ENCODE measurements around the gene CMTM3.

The CMTM3 gene

DNA sequence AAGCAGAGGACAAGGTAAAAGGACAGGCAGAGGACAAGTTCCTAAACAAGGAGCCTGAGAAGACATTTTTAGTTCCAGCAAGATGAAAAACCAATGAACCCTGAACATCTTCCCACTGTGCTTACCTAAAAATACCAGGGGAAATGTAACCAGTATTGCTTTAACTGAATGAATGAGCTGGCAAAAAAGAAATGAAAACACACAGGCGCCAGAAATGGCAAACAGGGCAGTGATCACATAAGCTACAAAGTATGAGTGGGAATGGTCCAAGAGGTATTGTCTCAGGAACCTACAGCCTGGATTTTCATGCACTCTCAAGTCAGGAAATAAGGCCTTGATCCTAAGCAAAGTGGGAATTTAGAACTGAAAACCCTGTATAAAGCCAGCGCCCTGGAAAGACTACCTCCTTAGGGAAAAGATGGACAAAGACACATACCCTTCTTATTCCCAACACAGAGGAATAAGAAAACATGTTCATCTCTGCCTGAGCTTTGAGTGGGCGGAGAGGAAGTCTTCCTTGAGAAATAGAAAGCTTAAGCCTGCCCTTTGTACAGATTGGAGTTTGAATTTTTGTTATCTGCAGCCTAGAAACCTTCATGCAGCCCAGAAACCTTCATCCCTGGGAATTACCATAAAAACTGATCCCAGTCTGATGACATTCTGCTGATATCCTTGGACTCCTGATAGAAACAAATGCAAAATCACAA, 23.1 kb upstream of the CMTM3 start:
- peak; percentile 30 for DNase-seq (ENCODE audit: low spot score)
- in situ Hi-C loops (cut with MboI; ENCODE audit: low pct_unique_long_range_greater_than_20kb, low sequenced_read_pairs, unreplicated experiment), result loop anchor here (25.0 kb wide), 1 partner anchor 169 kb away; no protein-coding TSS in a partner anchor
- TF ChIP-seq, protein P1, sequence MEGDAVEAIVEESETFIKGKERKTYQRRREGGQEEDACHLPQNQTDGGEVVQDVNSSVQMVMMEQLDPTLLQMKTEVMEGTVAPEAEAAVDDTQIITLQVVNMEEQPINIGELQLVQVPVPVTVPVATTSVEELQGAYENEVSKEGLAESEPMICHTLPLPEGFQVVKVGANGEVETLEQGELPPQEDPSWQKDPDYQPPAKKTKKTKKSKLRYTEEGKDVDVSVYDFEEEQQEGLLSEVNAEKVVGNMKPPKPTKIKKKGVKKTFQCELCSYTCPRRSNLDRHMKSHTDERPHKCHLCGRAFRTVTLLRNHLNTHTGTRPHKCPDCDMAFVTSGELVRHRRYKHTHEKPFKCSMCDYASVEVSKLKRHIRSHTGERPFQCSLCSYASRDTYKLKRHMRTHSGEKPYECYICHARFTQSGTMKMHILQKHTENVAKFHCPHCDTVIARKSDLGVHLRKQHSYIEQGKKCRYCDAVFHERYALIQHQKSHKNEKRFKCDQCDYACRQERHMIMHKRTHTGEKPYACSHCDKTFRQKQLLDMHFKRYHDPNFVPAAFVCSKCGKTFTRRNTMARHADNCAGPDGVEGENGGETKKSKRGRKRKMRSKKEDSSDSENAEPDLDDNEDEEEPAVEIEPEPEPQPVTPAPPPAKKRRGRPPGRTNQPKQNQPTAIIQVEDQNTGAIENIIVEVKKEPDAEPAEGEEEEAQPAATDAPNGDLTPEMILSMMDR (IDR thresholded peaks at IDR 0.05; ENCODE audit: extremely low read depth, insufficient read depth, missing control alignments), result no peak

DNA sequence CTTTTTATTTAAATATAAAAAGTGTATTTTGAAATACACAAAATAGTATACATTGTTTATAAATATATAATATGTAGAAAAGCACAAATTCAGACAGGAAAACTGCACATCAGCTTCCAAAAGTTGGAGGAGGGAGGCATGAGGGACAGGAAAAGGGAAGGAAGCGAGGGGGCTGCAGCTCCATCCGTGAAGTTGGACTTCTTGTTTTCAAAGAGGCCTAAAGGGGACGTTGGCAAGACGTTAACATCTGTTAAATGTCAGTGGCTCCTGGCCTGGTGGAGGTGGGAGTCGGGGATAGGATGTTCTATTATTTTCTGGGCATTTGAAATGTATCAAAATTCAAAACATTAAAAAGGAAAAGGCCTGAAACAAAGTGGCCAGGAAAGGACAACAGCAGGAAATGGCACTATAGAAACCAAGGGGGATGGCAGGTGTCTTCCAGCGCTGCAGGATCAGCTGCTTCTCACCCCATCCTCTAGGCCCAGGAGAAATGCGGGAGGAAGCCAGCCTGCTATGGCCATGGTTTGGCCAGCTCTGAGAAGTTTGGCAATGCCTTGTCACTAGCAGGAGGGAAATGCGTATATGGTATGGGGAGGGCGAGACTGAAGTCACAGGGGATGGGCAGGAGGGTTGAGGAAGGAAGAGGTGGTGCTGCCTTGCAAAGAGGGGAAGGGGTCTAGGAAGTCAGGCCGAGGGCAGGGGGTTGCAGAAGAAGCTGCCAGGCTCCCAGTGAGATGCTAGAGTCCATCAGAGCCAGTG, 18.8 kb upstream of the CMTM3 start:
- no peak for DNase-seq (ENCODE audit: low spot score)
- in situ Hi-C loops (cut with MboI; ENCODE audit: low pct_unique_long_range_greater_than_20kb, low sequenced_read_pairs, unreplicated experiment), result loop anchor here (25.0 kb wide), 1 partner anchor 173 kb away; no protein-coding TSS in a partner anchor
- TF ChIP-seq, protein P1 (IDR thresholded peaks at IDR 0.05; ENCODE audit: extremely low read depth, insufficient read depth, missing control alignments), result no peak

DNA sequence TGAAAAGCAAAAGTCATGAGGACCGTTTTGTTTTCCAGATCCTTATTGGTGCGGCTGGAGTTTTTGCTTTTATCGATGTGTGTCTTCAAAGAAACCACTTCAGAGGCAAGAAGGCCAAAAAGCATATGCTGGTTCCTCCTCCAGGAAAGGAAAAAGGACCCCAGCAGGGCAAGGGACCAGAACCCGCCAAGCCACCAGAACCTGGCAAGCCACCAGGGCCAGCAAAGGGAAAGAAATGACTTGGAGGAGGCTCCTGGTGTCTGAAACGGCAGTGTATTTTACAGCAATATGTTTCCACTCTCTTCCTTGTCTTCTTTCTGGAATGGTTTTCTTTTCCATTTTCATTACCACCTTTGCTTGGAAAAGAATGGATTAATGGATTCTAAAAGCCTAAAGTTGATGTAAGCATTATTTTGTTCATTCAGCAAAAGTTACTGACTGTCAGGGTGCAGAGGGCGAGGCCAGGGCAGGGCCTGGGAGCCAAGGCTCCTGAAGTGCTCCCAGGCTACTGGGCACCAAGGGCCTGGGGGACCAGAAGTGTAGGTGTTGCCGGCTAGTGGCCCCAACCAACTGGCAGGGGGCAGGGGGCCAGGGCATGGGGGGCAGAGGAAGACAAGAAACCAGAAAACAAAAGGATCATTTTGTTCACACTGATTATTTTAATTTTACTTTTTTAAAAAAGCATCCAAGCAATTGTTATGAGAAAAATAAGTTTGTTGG, 16.5 kb upstream of the CMTM3 start:
- TF ChIP-seq, protein P1 (IDR thresholded peaks at IDR 0.05; ENCODE audit: extremely low read depth, insufficient read depth, missing control alignments), result no peak
- DNase-seq (ENCODE audit: low spot score), result no peak
- in situ Hi-C loops (cut with MboI; ENCODE audit: low pct_unique_long_range_greater_than_20kb, low sequenced_read_pairs, unreplicated experiment), result loop anchor here (25.0 kb wide), 1 partner anchor 176 kb away; no protein-coding TSS in a partner anchor

DNA sequence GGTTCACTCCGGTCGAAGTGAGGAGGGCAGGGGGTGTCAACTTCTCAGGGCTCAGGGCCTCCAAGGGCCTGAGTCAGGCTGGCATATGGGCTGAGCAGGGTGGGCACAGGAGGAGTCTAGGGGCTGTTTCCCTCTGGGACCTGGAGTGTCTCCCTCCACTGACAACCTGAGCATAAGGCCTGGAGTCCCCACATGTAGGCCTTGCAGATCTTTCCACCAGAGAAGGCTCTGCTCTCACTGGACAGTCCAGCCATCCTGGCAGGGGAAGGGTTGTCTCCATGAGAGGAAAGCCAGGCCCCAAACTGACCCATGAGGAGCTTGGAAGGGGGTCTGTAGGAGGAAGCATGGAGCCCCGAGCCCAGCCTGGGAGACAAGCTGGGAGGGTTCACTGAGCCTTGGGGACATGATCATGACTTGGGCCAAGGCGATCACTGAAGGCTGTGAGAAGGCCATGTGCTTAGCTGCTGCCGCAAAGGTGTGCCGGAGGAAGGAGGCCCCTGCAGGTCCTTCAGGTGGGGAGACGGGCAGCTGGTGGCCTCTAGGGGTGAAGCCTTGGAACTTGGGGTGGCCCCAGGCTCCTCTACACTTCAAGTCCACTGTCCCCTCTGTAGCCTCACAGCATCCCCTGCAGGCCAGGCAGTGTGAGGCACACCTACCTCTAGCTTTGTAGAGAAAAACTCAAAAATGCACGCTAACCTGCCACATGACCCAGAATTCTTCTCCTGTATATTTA, 15.4 kb upstream of the CMTM3 start:
- TF ChIP-seq, protein P1 (IDR thresholded peaks at IDR 0.05; ENCODE audit: extremely low read depth, insufficient read depth, missing control alignments), result peak; percentile 94
- in situ Hi-C loops (cut with MboI; ENCODE audit: low pct_unique_long_range_greater_than_20kb, low sequenced_read_pairs, unreplicated experiment), result loop anchor here (25.0 kb wide), 1 partner anchor 177 kb away; no protein-coding TSS in a partner anchor
- DNase-seq (ENCODE audit: low spot score), result peak; percentile 79

DNA sequence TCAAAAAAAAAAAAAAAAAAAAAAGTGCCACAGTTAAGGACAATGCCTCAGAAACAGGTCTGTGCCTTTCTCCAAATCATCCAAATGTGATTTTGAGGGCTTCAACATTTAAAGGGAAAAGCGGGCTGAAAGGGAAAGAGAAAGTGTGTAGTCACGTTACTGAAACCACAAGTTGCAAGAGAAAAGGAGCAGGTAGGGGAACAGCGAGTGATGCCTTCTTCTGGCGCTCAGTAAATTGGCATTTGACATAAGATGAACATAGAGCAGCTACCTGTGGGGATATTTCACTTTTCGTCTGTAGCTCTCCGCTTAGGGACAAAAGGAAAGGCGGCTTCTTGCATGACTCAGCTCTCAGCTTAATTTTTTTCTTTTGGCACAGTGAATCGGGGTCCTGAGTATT, 14.2 kb upstream of the CMTM3 start:
- TF ChIP-seq, protein P1 (IDR thresholded peaks at IDR 0.05; ENCODE audit: extremely low read depth, insufficient read depth, missing control alignments), result no peak
- peak; percentile 42 for DNase-seq (ENCODE audit: low spot score)
- in situ Hi-C loops (cut with MboI; ENCODE audit: low pct_unique_long_range_greater_than_20kb, low sequenced_read_pairs, unreplicated experiment), result loop anchor here (25.0 kb wide), 1 partner anchor 178 kb away; no protein-coding TSS in a partner anchor
